ENCODE data around the gene MEMO1.

DNA sequence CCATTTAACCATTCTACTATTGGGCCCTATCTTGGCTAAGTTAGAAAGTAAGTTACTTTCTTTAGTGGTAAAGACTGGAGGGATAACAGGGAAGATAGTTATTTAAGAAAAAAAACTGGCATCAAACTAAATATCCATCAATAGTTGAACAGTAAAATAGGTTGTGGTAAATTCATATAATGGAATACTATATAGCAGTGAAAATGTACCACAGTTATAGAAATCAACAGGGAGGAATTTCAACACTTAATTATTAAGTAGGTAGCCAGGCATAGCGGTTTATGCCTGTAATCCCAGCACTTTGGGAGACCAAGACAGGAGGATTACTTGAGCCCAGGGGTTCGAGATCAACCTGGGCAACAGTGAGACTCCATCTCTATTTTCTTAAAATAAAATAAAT, 49.5 kb upstream of the MEMO1 start:
- TF ChIP-seq TAF1 (IDR thresholded peaks at IDR 0.05; ENCODE audit: borderline replicate concordance, low read depth, low read length) = no peak
- TF ChIP-seq POLR2A (IDR thresholded peaks at IDR 0.05; ENCODE audit: low read depth, low read length) = no peak
- TF ChIP-seq POLR2AphosphoS5 (IDR thresholded peaks at IDR 0.05; ENCODE audit: low read depth, low read length) = no peak
